Renal pelvis (tissue), 4 donors: ENCODE data around the gene EIF5. TPM values are rescaled to one million over a fixed set of nuclear protein-coding genes. Genes with fewer than 3 reads are reported as not detected.
A peak's percentile ranks its signal among the peaks of the same experiment; 100 is the strongest.

Experiments
- DNase-seq: peaks from one replicate; pipeline ENCODE4 v3.0.0-alpha.2; 2013
- polyA plus RNA-seq, 3 donors: library from polyadenylated mRNA; unstranded; fragments of 120-200 nt; gene quantifications; one replicate each; pipeline ENCODE4 v1.2.1, GENCODE V29; 2013; ENCODE audit not compliant: insufficient read length in 3 of 3

Gene EIF5
- polyA plus RNA-seq, 3 donors: 226 to 257 (median 257) TPM

- no peak for DNase-seq
These were observed 27.8 kb downstream of the EIF5 start for GRCh38 chr14:103361867-103362266.

- DNase-seq: no peak
These were observed 28.7 kb downstream of the EIF5 start for GRCh38 chr14:103362780-103363179.

GRCh38 chr14:103366741-103367140 is 32.7 kb downstream of the EIF5 start:
- DNase-seq: no peak

- DNase-seq: no peak
These were observed 34.0 kb downstream of the EIF5 start for GRCh38 chr14:103367995-103368394.

GRCh38 chr14:103370087-103370486 is 36.0 kb downstream of the EIF5 start:
- no peak for DNase-seq

- DNase-seq: no peak
These were observed 38.0 kb downstream of the EIF5 start for GRCh38 chr14:103372017-103372416.

GRCh38 chr14:103372552-103373304 is 38.7 kb downstream of the EIF5 start:
- no peak for DNase-seq

- DNase-seq: no peak
These were observed 40.1 kb downstream of the EIF5 start for GRCh38 chr14:103374121-103374520.

GRCh38 chr14:103377522-103378037 is 43.5 kb downstream of the EIF5 start:
- no peak for DNase-seq

GRCh38 chr14:103378038-103378854 is 44.2 kb downstream of the EIF5 start:
- no peak for DNase-seq

- no peak for DNase-seq
These were observed 46.8 kb downstream of the EIF5 start for GRCh38 chr14:103380719-103381377.

GRCh38 chr14:103382376-103382775 is 48.3 kb downstream of the EIF5 start:
- no peak for DNase-seq

GRCh38 chr14:103384450-103385151 is 50.6 kb downstream of the EIF5 start:
- no peak for DNase-seq

- DNase-seq: peak; percentile 97
These were observed 51.3 kb downstream of the EIF5 start, which contains the start of gene MARK3 for GRCh38 chr14:103385152-103385928. MARK3 (plus strand) TSS chr14:103385415; CDS start chr14:103386030, 615 bp downstream.

- DNase-seq: no peak
These were observed 52.1 kb downstream of the EIF5 start for GRCh38 chr14:103385929-103386712.

GRCh38 chr14:103386713-103387329 is 52.8 kb downstream of the EIF5 start:
- DNase-seq: no peak

- no peak for DNase-seq
These were observed 54.6 kb downstream of the EIF5 start for GRCh38 chr14:103388664-103389063.

- no peak for DNase-seq
These were observed 56.6 kb downstream of the EIF5 start for GRCh38 chr14:103390605-103391004.

- no peak for DNase-seq
These were observed 57.0 kb downstream of the EIF5 start for GRCh38 chr14:103391048-103391447.

- DNase-seq: no peak
These were observed 58.1 kb downstream of the EIF5 start for GRCh38 chr14:103392106-103392505.
